ENCODE measurements around the gene CIDEB. TPM values are rescaled to one million over a fixed set of nuclear protein-coding genes. Genes with fewer than 3 reads are reported as not detected.

Gene CIDEB
- total RNA-seq, 1 donor from 2014 or later: 1.9 TPM

GRCh38 chr14:24312736-24313507 is 5.1 kb upstream of the CIDEB start:
- H3K27me3 Mint-ChIP-seq: peaks cover 20% of the 10 kb centered on the region

GRCh38 chr14:24311837-24312615 is 4.2 kb upstream of the CIDEB start:
- Mint-ChIP-seq H3K27ac (no peak overlapping the region), H3K36me3 (ENCODE audit: insufficient read depth) (no peaks in the 10 kb centered on the region), H3K4me1 (ENCODE audit: low read depth) (peaks cover 13% of the 10 kb centered on the region), H3K27me3 (peaks cover 11% of the 10 kb centered on the region), H3K4me3 (ENCODE audit: low read depth) (no peak overlapping the region), H3K9me3 (ENCODE audit: low read depth) (no peaks in the 10 kb centered on the region)
- no peak for DNase-seq (ENCODE audit: low spot score, unreplicated experiment)
- no peak for TF ChIP-seq CTCF (IDR thresholded peaks at IDR 0.05; ENCODE audit: unreplicated experiment)

More at GRCh38 chr14:24312736-24313507, 5.1 kb upstream of the CIDEB start:
- Mint-ChIP-seq H3K4me3 (ENCODE audit: low read depth) (no peak overlapping the region), H3K9me3 (ENCODE audit: low read depth) (no peaks in the 10 kb centered on the region), H3K27ac (no peak overlapping the region), H3K36me3 (ENCODE audit: insufficient read depth) (no peaks in the 10 kb centered on the region), H3K4me1 (ENCODE audit: low read depth) (peaks cover 4% of the 10 kb centered on the region)
- no peak for DNase-seq (ENCODE audit: low spot score, unreplicated experiment)
- no peak for TF ChIP-seq CTCF (IDR thresholded peaks at IDR 0.05; ENCODE audit: unreplicated experiment)

GRCh38 chr14:24310646-24311604 is 3.1 kb upstream of the CIDEB start, which contains the start of gene LTB4R:
Gene LTB4R, plus strand, starts transcription at chr14:24311502. Its CDS starts 4,150 bp downstream, at chr14:24315652.
- H3K4me1 Mint-ChIP-seq (ENCODE audit: low read depth): peaks cover 15% of the 10 kb centered on the region
- H3K27me3 Mint-ChIP-seq: peaks cover 9% of the 10 kb centered on the region
- no peak for TF ChIP-seq CTCF (IDR thresholded peaks at IDR 0.05; ENCODE audit: unreplicated experiment)
- no peak within 1 kb of the TSS for H3K4me3 Mint-ChIP-seq (ENCODE audit: low read depth)
- H3K9me3 Mint-ChIP-seq (ENCODE audit: low read depth): no peaks in the 10 kb centered on the region
- no peaks in the 10 kb centered on the region for H3K36me3 Mint-ChIP-seq (ENCODE audit: insufficient read depth)
- H3K27ac Mint-ChIP-seq: no peak within 1 kb of the TSS
- DNase-seq (ENCODE audit: low spot score, unreplicated experiment): no peak

- Mint-ChIP-seq H3K9me3 (ENCODE audit: low read depth) (no peaks in the 10 kb centered on the region), H3K36me3 (ENCODE audit: insufficient read depth) (peaks cover 1% of the 10 kb centered on the region), H3K27ac (no peak overlapping the region), H3K27me3 (peaks cover 2% of the 10 kb centered on the region), H3K4me1 (ENCODE audit: low read depth) (peaks cover 15% of the 10 kb centered on the region), H3K4me3 (ENCODE audit: low read depth) (no peak overlapping the region)
- no peak for TF ChIP-seq CTCF (IDR thresholded peaks at IDR 0.05; ENCODE audit: unreplicated experiment)
- DNase-seq (ENCODE audit: low spot score, unreplicated experiment): no peak
Measured at GRCh38 chr14:24310265-24310645, 2.5 kb upstream of the CIDEB start.

Measured in progenitor cell of endocrine pancreas (in vitro differentiated cells).